SK-N-MC (cell line): ENCODE data around the gene CELA2B.
"Not testable (repeated sequence)": the region's sequence is repeated elsewhere in the genome, so short reads cannot be mapped to it uniquely, and the experiment has no call there.

Source experiments
- EZH2 ChIP-seq: fragments of 200-600 bp; sonication (generic); IDR thresholded peaks from one replicate; pipeline ENCODE4 v1.6.1; 2017; ENCODE audit warnings: antibody characterized with exemption
- FOXP2 ChIP-seq: optimal IDR thresholded peaks from 2 replicates; pipeline ENCODE3; 2011; ENCODE audit warnings: mild to moderate bottlenecking, moderate library complexity; ENCODE audit not compliant: insufficient read depth; ENCODE audit errors: extremely low read length, control extremely low read depth
- POLR2AphosphoS5 ChIP-seq: IDR thresholded peaks from 2 replicates; pipeline ENCODE4 v1.6.1; 2012; ENCODE audit warnings: mild to moderate bottlenecking, low read depth, low read length, borderline replicate concordance

GRCh38 chr1:15434739-15435138, 41.2 kb upstream of the CELA2B start:
- TF ChIP-seq EZH2, POLR2AphosphoS5, FOXP2: not testable (repeated sequence)
